H1 (cell line): ENCODE results near the gene PRKCH.

ENCODE experiments used
- ATF2 ChIP-seq: IDR thresholded peaks from 2 replicates; pipeline ENCODE4 v1.6.1; 2012; ENCODE audit warnings: low read length, inconsistent platforms
- BRCA1 ChIP-seq: IDR thresholded peaks from 2 replicates; pipeline ENCODE4 v1.6.1; 2012; ENCODE audit warnings: low read depth, low read length, improper control_type of control experiment
- CBX5 ChIP-seq: fragments of 300-800, 300-1000 bp; sonication (generic); IDR thresholded peaks from 2 replicates; pipeline ENCODE4 v1.7.1; 2016; ENCODE audit warnings: antibody characterized with exemption, low read length, low read depth
- CEBPB ChIP-seq: IDR thresholded peaks from 2 replicates; pipeline ENCODE4 v1.6.1; 2012; ENCODE audit warnings: low read depth, low read length
- EP300 ChIP-seq, 2 experiments: IDR thresholded peaks; 1 replicate in 1 of 2; 2 replicates in 1 of 2; pipeline ENCODE4 v1.6.1; 2011 to 2012; ENCODE audit warnings: low read depth in 2 of 2, low read length in 2 of 2, mild to moderate bottlenecking in 2 of 2, borderline replicate concordance in 1 of 2, inconsistent platforms in 1 of 2, moderate library complexity in 1 of 2
- EZH2 ChIP-seq: fragments of 200-600 bp; sonication (generic); IDR thresholded peaks from 2 replicates; pipeline ENCODE4 v1.7.1; 2012; ENCODE audit warnings: low read depth, mild to moderate bottlenecking, moderate library complexity, low read length, inconsistent platforms; ENCODE audit not compliant: severe bottlenecking
- JUND ChIP-seq: IDR thresholded peaks from 2 replicates; pipeline ENCODE4 v1.6.1; 2011; ENCODE audit warnings: mild to moderate bottlenecking, improper control_type of control experiment, low read length
- POLR2A ChIP-seq, 2 experiments: IDR thresholded peaks; 1 replicate in 1 of 2; 2 replicates in 1 of 2; pipeline ENCODE4 v1.6.1; 2011; ENCODE audit warnings: low read depth in 2 of 2, low read length in 2 of 2, mild to moderate bottlenecking in 2 of 2; ENCODE audit errors: control extremely low read depth in 1 of 2
- POLR2AphosphoS5 ChIP-seq: IDR thresholded peaks from 2 replicates; pipeline ENCODE4 v1.6.1; 2011; ENCODE audit warnings: low read depth, low read length
- RAD21 ChIP-seq, 2 experiments: IDR thresholded peaks in 1 of 2; conservative IDR thresholded peaks in 1 of 2; 2 replicates each; pipeline ENCODE4 v1.6.1; 2011; ENCODE audit warnings: low read depth in 2 of 2, low read length in 2 of 2, improper control_type of control experiment in 1 of 2, inconsistent platforms in 1 of 2, mild to moderate bottlenecking in 1 of 2, moderate library complexity in 1 of 2
- SIN3A ChIP-seq, 2 experiments: IDR thresholded peaks in 1 of 2; conservative IDR thresholded peaks in 1 of 2; 2 replicates each; pipeline ENCODE4 v1.6.1; 2011 to 2012; ENCODE audit warnings: low read length in 2 of 2, improper control_type of control experiment in 1 of 2, low read depth in 1 of 2, mild to moderate bottlenecking in 1 of 2
- TEAD4 ChIP-seq: IDR thresholded peaks from 2 replicates; pipeline ENCODE4 v1.6.1; 2012; ENCODE audit warnings: low read depth, low read length, inconsistent platforms, mixed read lengths
- YY1 ChIP-seq: IDR thresholded peaks from 2 replicates; pipeline ENCODE4 v1.6.1; 2011; ENCODE audit warnings: low read depth, mild to moderate bottlenecking, low read length
- TF ChIP-seq, protein P1 (sequence below), 3 experiments: IDR thresholded peaks; 1 replicate in 2 of 3; 2 replicates in 1 of 3; pipeline versions ENCODE4 v1.5.1 to v1.6.1; 2011; ENCODE audit warnings: low read length in 3 of 3, mild to moderate bottlenecking in 3 of 3, inconsistent platforms in 2 of 3, low read depth in 1 of 3, moderate library complexity in 1 of 3; ENCODE audit not compliant: insufficient read depth in 1 of 3; ENCODE audit errors: control extremely low read depth in 1 of 3

DNA sequence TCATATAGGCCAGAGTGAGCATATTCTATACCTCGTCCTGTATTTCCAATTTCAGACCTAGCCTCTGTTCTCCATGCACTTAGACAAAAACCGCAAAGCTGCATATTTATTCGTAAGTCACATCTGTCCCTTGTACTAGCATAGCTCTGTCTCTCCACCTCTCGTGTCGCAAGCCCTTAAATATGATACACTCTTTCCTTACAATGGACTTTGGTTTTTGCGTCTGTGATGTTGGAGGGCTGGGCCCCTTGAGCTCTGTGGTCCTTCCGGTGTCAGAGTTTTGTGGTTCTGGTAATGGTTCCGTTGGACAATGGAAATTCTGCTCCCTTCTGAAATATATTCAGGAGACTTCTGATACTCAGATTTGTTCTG, 11.3 kb downstream of the PRKCH start:
- TF ChIP-seq, protein P1, sequence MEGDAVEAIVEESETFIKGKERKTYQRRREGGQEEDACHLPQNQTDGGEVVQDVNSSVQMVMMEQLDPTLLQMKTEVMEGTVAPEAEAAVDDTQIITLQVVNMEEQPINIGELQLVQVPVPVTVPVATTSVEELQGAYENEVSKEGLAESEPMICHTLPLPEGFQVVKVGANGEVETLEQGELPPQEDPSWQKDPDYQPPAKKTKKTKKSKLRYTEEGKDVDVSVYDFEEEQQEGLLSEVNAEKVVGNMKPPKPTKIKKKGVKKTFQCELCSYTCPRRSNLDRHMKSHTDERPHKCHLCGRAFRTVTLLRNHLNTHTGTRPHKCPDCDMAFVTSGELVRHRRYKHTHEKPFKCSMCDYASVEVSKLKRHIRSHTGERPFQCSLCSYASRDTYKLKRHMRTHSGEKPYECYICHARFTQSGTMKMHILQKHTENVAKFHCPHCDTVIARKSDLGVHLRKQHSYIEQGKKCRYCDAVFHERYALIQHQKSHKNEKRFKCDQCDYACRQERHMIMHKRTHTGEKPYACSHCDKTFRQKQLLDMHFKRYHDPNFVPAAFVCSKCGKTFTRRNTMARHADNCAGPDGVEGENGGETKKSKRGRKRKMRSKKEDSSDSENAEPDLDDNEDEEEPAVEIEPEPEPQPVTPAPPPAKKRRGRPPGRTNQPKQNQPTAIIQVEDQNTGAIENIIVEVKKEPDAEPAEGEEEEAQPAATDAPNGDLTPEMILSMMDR (IDR thresholded peaks at IDR 0.05; ENCODE audit: control extremely low read depth in 1 of 3, insufficient read depth in 1 of 3, low read depth in 1 of 3, low read length in 3 of 3): no peak
- TF ChIP-seq ATF2: no peak
- no peak for TF ChIP-seq BRCA1
- no peak for TF ChIP-seq POLR2AphosphoS5
- TF ChIP-seq CBX5: no peak
- TF ChIP-seq POLR2A (IDR thresholded peaks at IDR 0.05; ENCODE audit: control extremely low read depth in 1 of 2, low read depth in 2 of 2, low read length in 2 of 2): no peak
- no peak for TF ChIP-seq YY1
- no peak for TF ChIP-seq EP300 (IDR thresholded peaks at IDR 0.05; ENCODE audit: borderline replicate concordance in 1 of 2, low read depth in 2 of 2, low read length in 2 of 2)
- TF ChIP-seq SIN3A (conservative IDR thresholded peaks at IDR 0.05 in 1 of 2, IDR thresholded peaks at IDR 0.05 in 1 of 2; ENCODE audit: low read depth in 1 of 2, low read length in 2 of 2): no peak
- no peak for TF ChIP-seq JUND
- no peak for TF ChIP-seq CEBPB
- TF ChIP-seq TEAD4: no peak
- no peak for TF ChIP-seq EZH2
- no peak for TF ChIP-seq RAD21 (IDR thresholded peaks at IDR 0.05 in 1 of 2, conservative IDR thresholded peaks at IDR 0.05 in 1 of 2; ENCODE audit: low read depth in 2 of 2, low read length in 2 of 2)
